Left forelimb (tissue), 1 donor: ENCODE data around the gene CACNA1G.

ENCODE experiments used
- DNase-seq: peaks from one replicate; pipeline ENCODE4 v3.0.0-alpha.2; 2018; ENCODE audit warnings: low spot score

Gene CACNA1G

DNA sequence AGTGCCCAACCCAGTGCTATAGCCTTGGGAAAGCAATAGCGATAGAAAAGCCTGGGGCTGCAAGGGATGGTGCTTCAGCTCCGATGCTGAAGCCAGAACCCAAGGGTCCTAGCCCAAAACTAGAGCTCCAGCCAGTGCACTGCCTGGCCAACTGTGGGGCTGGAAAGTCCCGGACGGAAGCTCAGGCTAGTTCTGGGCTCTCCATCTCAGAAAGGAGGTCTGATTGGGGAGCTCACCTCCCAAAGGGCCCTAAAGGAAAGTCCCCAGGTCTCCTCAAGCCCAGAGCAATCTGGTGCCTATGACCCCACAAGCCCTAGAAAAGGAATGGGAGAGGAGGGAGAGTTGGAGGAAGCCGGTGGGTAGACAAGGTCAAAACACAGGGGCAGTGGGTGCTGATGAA lies 72.1 kb downstream of the CACNA1G start:
- no peak for DNase-seq

GRCh38 chr17:50633683-50634082 lies 73.2 kb downstream of the CACNA1G start:
- DNase-seq = no peak

DNA sequence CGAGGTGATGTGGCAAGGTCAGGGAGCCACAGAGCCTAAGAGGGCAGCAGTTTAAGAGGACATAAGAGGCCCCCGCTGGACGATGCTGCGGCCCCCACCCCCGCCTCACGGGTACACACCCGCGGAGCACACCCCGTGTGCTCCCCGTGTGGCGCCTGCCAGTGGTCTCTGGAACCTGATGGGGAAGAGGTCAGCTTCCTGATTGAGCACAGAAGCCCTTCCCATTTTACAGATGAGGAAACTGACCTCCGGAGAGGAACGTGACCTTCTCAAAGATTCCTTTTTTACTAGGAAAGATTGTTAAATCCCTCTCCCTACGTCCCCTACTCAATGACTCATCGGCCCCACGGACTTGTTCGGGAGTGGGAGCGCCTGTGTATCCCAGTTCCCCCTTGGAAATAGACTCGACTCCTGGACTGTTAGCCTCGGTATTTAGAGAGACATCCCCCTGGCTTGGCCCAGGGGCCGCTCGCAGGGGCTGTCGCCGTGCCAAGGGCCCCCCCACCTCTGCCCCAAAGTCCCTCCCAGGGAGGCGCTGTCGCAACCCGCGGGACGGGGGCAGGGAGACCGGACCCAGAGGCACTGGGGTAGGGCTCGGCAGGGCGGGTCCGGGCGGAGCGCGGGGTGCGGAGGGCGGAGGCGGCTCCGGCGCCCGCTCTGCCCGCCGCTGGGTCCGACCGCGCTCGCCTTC lies 73.9 kb downstream of the CACNA1G start, which contains the start of gene ABCC3:
ABCC3 (plus strand) TSS at position 658 of the 691 bp plus-strand sequence. CDS start 56 bp downstream, outside the sequence.
- no peak for DNase-seq

DNA sequence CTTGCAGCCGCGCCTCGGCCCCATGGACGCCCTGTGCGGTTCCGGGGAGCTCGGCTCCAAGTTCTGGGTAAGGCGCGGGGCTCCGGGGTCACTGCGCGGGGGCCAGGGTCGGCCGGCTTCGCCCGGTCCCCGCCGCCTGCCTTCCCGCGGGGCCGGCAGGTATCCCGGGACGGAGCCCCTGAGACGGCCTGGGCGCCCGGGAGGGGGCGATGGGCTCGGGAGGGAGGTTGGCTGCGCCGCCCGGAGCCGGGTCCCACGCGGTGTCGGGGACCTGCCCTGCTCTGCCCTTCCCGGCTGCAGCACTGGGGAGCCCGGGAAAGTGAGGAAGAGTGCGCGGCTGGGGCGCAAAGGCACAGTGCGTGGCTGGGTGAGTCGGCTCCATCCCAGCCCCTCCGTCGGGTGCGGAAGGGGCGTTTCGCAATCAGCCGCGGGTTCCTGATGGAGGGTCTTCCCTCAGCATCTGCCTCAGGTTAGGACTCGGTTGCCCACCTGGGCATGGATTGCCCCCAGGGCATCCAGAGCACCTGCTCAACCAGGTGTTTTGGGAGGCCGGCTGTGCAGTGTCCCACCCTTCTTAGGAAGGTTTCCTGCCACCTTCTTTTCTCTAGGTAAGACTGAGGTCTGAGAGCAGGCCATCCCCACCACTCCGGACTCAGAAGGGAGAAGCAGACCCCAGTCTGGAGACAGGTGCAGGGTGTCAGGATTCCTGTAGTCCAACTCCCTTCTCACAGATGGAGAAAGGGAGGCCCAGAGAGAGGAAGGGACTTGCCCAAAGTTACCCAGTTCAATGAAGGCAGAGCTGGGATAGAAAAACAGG lies 74.6 kb downstream of the CACNA1G start:
- no peak for DNase-seq

DNA sequence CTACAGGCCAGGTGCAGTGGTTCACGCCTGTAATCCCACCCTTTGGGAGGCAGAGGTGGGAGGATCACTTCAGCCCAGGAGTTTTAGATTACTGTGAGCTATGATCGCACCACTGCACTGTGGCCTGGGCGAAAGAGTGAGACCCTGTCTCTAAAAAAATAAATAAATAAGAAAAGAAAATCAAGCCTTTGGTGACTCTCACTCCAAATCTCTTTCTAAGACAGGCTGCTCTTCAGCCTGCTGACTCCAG lies 75.1 kb downstream of the CACNA1G start:
- no peak for DNase-seq

DNA sequence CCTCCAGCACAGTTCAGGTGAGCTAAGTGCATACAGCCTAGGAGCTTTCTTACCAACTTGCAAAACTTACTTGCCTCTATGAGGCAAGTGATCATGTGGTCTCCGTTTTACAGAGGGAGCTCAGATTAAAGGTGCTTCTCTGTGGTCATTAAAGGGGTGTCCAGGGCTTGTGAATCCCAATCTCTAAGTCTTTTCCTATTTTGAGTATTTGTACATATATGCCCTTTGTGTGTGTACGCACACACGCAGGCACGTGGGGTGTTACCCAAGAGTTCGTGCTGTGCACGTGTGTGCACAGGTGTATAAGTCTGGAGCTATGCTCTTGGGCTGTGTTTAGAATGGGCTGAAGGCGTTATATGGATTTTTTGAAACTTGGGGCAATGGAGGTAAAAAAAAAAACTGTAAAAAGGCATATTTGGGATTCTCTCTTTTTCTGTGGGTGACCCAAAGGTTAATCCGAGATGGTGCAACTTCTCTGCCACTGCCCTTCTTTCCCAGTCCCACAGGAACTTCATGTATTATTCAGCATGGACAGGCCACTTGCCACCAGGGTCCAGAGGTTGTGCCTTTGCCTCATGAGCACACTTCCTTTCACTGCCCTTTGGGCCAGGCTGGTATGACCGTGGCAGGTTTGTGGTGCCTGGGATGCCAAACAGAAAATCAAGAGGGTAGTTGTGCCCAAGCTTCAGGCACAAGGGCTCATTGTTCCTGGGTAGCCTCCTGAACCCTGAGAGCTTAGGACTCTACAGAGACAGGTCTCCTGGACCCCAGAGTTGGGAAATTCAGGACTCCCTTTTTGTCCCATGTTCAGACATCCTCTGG lies 75.7 kb downstream of the CACNA1G start:
- no peak for DNase-seq

DNA sequence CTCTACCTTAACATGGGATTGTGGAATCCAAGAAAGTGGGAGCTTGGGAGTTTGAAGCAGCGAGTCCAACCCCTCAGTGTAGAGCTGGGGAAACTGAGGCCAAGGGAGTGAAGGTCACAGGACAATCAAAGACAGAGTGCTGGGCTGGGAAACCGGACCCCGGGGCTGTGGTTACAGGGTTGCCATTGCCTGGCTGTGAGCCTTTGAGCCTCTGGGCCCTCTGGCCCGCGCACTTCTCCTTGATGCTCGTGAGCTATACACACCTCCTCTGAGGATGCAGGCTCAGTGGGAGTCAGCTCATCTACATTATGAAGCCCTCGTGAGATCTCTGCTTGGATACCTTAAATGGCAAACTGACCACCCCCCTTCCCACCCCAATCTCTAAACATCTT lies 76.3 kb downstream of the CACNA1G start:
- DNase-seq = no peak

DNA sequence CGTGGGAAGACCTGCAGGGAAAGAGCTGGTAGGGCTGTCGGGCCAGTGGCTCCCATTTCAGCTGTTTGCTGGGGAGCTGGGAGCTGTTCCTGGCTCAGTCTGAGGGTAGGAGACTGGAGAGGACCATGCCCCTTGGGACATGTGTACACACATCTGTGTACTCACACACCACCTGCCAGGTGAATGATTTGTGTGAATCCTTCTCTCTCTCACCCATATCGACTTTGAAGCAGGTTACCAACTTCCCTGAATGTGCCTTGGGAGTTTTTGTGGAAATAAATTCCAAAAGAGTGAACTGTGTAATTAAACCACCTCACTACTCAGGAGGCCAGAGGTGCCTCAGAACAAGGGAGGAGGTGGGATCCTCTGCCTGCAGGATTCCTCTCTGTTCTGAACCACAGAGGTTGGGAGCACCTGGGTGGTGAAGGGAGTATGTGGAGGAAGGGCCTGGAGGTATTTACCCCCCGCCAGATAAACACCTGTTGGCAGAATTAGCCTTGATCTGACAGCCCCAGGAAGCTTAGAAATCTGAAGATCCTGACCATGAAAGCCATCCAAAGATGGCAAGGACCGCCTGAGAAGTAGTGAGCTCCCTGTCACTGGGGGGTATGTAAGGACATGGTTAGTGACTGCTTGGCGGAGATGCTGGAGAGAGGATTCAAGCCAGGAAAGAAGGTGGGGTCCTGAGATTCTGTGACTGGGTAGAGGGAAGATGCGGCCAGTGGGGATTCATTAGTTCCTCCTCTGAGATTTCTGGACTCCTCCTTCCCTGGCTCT lies 77.5 kb downstream of the CACNA1G start:
- no peak for DNase-seq

DNA sequence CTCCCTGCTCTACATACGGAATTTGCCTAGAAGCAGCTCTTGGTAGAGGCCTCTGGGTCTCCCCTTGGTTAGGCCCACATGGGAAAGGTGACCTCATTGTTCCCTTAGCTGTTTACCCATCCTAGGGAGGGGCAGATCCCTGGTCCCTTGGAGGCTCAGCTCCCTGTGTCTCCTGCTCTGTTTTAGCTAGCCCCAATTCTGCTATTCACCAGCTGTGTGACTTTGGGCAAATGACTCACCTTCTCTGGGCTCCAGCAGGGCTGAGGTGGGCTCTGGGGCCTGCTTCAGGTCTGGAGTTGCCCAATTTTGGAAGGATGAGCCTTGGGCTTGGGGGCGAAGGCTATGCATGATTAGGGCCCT lies 78.1 kb downstream of the CACNA1G start:
- no peak for DNase-seq

DNA sequence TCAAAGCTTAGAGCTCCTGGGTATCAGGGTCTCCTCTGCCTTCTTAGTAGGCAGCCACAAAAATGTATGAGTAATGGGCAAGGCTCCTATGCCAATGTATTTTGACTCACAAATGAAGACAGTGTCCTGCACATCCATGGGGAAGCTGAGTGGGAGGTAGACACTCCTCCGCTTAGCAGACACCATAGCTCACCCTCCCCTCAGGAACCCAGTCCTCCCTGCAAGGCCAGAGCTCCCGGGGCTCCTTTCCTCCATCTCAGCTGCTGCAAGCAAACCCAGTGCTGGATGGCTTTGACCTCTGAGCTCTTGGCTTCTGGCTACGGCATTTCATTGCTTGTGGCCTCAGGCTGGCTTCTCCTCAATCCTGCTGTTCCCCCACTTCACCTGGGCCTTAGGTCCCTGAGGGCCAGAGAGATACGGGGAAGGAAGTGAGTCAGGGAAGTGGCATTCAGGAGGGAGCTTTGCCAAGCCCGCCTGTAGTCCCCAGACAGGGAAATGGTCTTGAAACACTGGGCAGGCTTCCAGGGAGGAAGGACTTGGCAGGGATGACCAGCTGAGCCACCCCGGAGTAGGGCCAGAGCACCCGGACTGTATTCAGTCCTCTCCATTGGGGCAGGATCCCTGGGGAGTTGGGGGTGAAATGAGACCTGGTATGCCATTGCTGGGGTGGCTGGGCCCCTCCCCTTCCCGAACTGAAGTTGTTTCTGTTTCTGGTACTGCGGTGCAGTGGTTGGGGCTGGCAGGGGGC lies 78.6 kb downstream of the CACNA1G start:
- no peak for DNase-seq

DNA sequence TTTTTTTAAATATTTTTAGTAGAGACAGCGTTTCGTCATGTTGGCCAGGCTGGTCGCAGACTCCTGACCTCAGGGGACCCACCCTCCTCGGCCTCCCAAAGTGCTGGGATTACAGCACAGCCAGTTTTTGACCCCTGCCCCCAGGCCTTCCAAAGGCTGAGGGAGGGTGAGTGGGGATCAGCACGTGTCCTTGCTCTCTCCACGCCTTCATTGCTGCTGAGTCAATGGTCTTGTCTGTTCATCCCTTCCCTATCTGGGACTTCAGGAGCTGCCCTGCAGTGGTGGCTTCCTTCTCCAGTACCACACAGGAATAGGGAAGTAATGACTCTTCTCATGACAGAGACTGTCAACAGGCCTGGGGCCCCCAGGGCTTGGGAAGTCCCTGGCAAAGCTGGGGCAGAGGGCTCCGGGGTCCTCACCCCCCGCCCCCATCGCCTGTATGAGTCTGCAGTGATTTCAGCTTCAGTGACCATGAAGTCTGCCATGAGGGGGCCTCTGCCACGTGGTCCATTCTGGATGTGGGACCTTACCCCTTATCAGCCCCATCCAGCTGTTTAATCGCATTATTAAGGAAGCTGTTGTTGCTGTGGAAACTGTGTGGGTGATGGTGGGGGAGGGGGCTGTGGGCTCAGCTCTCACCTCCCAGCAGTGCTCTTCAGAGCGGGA lies 80.3 kb downstream of the CACNA1G start:
- DNase-seq = no peak

GRCh38 chr17:50641357-50641756 lies 80.8 kb downstream of the CACNA1G start:
- no peak for DNase-seq

DNA sequence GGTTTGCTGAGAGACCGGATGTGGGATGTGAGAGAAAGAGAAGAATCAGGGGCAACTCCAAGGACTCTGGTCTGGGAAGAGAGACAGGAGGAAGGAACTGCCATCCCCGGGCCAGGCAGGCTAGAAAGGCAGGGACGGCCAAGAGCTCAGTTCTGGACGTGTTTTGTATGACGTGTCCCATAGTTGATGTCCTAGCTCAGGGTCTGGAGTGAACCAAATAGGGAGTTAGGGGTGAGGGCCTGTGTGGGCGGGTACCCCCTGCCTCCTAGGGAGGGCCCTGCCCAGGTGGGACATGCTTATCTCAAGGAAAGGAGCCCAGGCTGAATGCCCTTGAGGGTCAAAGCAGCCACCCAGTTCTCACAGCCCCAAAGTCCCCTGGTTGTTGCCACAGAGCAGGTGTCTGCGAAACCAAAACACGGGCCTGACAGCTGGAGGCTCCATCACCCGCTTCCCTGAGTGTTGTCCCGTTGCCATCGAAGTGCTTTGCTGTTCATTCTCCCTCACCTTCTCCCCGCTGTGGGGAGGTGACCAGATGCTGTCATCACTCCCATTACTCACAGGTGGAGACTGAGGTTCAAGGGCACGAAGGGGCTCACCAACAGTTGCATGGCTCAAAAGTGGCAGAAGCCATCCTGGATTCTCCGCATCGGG lies 81.7 kb downstream of the CACNA1G start:
- no peak for DNase-seq

DNA sequence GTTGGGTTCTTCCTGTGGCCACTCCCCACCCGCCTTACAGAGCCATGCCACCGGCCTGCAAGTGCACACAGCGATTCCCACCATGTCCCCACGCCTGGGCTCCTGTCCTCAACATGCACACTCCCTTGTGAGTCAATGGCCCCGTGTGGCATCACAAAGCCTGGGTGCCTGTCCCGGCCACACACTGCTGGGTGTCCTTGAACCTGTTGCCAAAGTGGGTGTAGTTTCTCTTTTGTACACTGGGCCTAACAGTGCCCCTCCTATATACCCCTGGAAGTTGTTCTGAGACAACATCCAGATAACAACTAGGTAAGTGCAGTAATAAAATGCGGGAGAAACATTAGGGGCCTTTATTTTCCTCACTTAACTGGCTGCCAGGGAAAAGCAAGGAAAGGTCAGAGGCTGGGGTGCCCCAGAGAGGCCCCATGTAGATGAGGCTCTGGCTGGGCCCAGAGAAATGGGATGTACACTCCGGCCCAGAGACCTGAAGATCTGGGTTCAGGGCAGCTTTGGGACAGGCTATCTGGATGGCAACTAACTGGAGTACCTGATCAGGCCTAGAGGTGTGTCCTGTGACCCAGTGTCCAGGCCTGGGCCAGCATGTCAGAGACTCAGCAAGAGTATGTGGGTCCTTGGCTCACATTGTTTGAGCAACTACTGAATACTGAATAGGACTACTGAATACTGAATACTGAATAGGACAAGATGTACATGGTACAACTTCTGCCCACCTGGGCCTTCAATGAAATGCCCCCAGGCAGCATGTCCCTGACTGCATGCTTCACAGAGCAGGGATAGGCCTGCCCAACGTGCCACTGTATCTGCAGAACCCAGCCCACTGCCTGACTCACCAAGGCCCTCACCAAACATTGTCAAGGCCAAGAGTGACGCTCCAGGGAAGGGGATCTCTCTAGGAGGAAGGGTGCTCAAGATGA lies 82.5 kb downstream of the CACNA1G start:
- DNase-seq = no peak

DNA sequence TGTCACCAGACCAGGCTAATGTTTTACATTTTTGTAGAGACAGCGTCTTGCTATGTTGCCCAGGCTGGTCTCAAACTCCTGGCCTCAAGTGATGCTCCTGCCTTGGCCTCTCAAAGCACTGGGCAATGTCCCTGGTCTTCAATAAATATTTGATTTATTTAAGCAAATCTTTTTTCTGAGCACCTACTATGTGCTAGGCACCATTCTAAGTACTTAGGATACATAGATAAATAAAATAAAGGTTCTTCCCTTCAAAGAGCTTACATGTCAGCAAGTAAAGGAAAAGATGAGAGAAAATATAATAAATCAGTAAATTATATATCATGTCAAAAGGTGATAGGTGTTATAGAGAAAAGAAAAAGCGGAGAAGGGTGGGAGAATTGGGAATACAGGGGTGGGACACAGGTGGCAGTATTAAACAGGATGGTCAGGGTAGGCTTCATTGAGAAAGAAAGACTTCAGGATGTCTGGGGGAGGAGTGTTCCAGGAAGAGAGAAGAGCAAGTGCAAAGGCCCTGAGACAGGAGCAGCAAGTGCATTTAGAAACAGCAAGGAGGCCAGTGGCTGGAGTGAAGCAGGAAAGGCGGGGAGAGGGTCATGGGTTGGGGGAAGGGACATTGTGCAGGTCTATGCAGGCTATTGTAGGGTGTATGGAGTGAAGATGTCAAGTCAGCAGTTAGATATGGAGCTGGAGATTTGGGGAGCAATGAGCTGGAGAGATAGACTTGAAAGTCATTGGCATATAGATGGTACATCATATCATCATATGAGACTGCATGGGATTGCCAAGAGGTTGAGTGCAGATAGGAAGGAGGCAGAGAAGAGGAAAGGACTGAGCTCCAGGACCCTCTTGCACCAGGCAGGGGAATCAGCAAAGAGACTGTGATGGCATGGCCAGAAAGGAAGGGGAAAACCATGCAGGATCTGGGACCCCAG lies 85.5 kb downstream of the CACNA1G start:
- DNase-seq = no peak

DNA sequence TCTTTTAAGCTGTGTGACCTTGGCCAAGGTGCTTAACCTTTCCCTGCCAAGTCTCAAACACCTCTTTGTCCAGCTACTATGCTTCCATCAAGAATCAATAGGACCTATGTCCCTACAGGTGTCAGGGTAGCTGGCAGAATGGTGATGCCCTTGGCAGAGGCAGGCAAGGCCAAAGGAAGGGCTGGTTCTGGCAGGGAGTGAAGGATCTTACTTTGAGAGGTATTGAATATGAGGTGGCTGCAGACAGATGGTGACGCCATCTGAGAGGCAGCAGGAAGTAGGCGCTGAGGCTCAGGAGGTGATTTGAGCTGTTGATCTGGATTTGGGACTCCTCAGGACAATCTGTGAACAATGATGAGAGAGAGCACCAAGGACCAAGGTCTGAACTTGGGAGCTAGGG lies 86.7 kb downstream of the CACNA1G start:
- no peak for DNase-seq

DNA sequence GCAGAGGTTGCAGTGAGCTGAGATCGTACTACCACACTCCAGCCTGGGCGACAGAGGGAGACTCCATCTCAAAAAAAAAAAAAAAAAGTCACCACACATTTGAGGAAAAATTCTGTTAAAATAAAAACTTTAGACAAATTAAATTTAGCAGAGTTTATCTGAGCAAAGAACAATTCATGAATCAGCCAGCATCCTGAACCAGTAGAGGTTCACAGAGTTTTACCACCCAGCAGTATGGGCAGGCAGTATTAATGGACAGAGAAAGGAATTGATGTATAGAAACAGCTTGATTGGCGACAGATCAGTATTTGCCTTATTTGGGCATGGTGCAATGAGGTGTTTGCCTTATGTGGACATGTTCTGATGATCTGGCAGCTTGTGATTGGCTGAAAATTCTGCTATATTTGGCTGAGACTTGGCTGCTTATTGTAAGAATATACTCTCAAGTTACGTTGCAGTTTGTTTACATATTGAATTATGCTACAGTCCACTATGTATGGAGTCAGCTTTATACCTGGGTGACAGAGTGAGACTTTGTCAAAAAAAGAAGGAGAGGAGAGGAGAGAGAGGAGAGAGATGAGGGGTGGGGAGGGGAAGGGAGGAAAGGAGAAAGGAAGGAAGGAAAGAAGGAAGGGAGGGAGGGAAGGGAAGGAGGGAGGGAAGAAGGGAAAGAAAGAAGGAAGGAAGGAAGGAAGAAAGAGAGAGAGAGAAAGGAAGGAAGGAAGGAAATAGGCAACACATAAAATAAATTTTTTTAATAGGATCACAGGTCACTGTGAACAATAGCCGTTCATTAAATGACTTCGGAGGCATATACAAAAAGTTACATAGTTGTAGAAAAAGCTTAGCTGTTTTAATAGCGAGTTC lies 88.8 kb downstream of the CACNA1G start:
- no peak for DNase-seq
